Kidney glomerular epithelial cell (primary cell): ENCODE measurements around the gene CYREN.
A peak's percentile ranks its signal among the peaks of the same experiment; 100 is the strongest.

Experiments used
- DNase-seq: peaks from one replicate; lab custom pipeline; 2025; lab: John Stamatoyannopoulos, UW

The CYREN gene

GRCh38 chr7:135197343-135197742, 26.8 kb upstream of the CYREN start:
- no peak for DNase-seq

GRCh38 chr7:135195968-135196629, 25.6 kb upstream of the CYREN start:
- no peak for DNase-seq

- DNase-seq, result no peak
These were observed 24.6 kb upstream of the CYREN start for GRCh38 chr7:135195156-135195555.

GRCh38 chr7:135194494-135195095, 24.1 kb upstream of the CYREN start:
- DNase-seq, result no peak

GRCh38 chr7:135193615-135194081, 23.1 kb upstream of the CYREN start:
- DNase-seq, result no peak

GRCh38 chr7:135192914-135193536, 22.5 kb upstream of the CYREN start:
- DNase-seq, result no peak

GRCh38 chr7:135190703-135191102, 20.2 kb upstream of the CYREN start:
- DNase-seq, result no peak

- DNase-seq, result no peak
These were observed 19.5 kb upstream of the CYREN start for GRCh38 chr7:135189961-135190360.

- no peak for DNase-seq
These were observed 18.7 kb upstream of the CYREN start for GRCh38 chr7:135189221-135189662.

GRCh38 chr7:135188298-135188984, 17.9 kb upstream of the CYREN start:
- DNase-seq, result no peak

- DNase-seq, result no peak
These were observed 16.3 kb upstream of the CYREN start for GRCh38 chr7:135186841-135187253.

GRCh38 chr7:135186261-135186540, 15.7 kb upstream of the CYREN start:
- no peak for DNase-seq

GRCh38 chr7:135185471-135186260, 15.2 kb upstream of the CYREN start:
- no peak for DNase-seq

- DNase-seq, result no peak
These were observed 13.8 kb upstream of the CYREN start for GRCh38 chr7:135184254-135184841.

- DNase-seq, result no peak
These were observed 13.0 kb upstream of the CYREN start for GRCh38 chr7:135183478-135183877.

- DNase-seq, result no peak
These were observed 11.6 kb upstream of the CYREN start for GRCh38 chr7:135181929-135182678.

- no peak for DNase-seq
These were observed 10.9 kb upstream of the CYREN start for GRCh38 chr7:135181261-135181928.

GRCh38 chr7:135180122-135180521, 9.6 kb upstream of the CYREN start:
- DNase-seq, result peak; percentile 17

GRCh38 chr7:135179321-135179925, 8.9 kb upstream of the CYREN start:
- no peak for DNase-seq

GRCh38 chr7:135178364-135178763, 7.9 kb upstream of the CYREN start:
- no peak for DNase-seq
